Measurements from ENCODE around the gene NAV1.
"Not testable (repeated sequence)": the region's sequence is repeated elsewhere in the genome, so short reads cannot be mapped to it uniquely, and the experiment has no call there.

NAV1 gene

DNA sequence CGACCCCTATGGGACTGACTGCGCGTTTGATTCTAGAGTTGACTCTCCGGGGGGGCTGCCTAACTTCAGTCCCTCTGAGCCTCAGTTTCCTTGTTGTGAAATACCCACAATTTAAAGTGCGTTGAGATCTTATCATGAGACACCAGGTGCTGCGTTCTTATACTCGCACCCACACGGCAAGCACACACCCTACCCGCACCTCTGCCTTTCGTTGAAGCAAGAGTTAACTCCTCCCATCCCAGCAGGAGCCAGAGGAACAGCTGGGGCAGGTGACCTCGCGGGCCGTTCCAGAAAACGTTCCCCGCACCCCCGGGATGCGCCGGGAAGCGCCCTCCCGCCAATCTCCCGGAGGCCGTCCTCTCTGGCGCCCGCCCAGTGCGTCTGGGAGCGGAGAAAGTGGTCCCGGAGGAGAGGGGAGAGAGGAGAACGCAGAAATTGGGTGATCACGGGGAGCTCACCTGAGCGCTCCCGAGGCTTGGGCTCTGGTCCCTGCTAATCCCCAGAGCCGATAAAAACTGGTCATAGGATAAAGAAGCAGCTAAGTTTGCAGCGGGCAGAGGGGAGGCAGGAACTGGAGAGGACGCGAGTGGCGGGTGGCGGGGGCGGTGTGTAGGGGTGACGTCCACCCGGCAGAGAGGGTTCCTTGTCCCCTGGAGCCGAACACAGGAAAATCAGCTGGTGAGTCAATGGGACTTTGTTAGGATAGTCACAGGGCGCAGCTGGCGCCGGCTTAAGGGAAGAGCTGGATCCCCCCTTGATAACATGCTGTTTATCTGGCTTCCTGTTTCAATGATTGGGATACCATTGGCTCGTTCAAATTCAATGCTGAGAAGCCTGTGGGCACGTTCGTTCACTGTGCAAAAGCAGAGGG lies 869 bp downstream of the NAV1 start:
- intact Hi-C loops (cut with micrococcal nuclease), result loop anchor here (5.0 to 10.0 kb wide), 3 partner anchors 253 to 435 kb away; no protein-coding TSS in a partner anchor
- Mint-ChIP-seq H3K4me3 (peak overlapping the region; percentile 66), H3K27me3 (peaks cover 23% of the 10 kb centered on the region)

GRCh38 chr1:201540846-201541735 lies 2.2 kb downstream of the NAV1 start:
- Mint-ChIP-seq H3K4me1 (ENCODE audit: low read depth) (peaks cover 87% of the 10 kb centered on the region), H3K36me3 (ENCODE audit: low read depth) (no peaks in the 10 kb centered on the region), H3K27me3 (peaks cover 23% of the 10 kb centered on the region), H3K27ac (no peak overlapping the region), H3K9me3 (no peaks in the 10 kb centered on the region), H3K4me3 (no peak overlapping the region)
- intact Hi-C loops (cut with micrococcal nuclease), result loop anchor here (5.0 kb wide), 1 partner anchor 341 kb away; no protein-coding TSS in a partner anchor

More for the DNA sequence above, 869 bp downstream of the NAV1 start:
- Mint-ChIP-seq H3K9me3 (no peaks in the 10 kb centered on the region), H3K36me3 (ENCODE audit: low read depth) (no peaks in the 10 kb centered on the region), H3K4me1 (ENCODE audit: low read depth) (peaks cover 90% of the 10 kb centered on the region), H3K27ac (peak overlapping the region; percentile 52)

- Mint-ChIP-seq H3K9me3 (no peaks in the 10 kb centered on the region), H3K27me3 (peaks cover 23% of the 10 kb centered on the region), H3K4me1 (ENCODE audit: low read depth) (peaks cover 80% of the 10 kb centered on the region), H3K27ac (peak overlapping the region; percentile 16), H3K4me3 (no peak overlapping the region), H3K36me3 (ENCODE audit: low read depth) (no peaks in the 10 kb centered on the region)
- intact Hi-C loops (cut with micrococcal nuclease), result loop anchor here (5.0 kb wide), 1 partner anchor 340 kb away; no protein-coding TSS in a partner anchor
Observed at GRCh38 chr1:201542309-201543035, 3.5 kb downstream of the NAV1 start.

GRCh38 chr1:201543871-201544642 lies 5.1 kb downstream of the NAV1 start:
- intact Hi-C loops (cut with micrococcal nuclease), result loop anchor here (5.0 kb wide), 1 partner anchor 338 kb away; no protein-coding TSS in a partner anchor

DNA sequence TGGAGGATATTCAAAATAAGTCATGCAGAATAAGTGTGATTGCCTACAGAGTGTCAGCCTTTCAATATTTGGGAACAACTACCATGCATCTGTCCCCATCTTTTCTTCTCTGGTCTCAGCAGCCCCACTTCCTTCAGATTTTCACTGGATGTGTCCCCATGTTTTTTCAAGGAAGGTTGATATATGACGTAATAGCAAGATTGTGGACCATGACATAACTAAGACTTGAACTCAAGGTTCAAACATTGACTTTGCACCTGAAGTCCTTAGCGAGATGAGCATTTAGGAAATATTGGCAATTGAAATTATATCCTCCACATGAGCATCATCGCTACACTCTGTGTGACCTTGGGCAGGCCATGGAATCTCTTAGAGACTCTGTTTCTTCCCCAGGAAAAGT lies 5.8 kb downstream of the NAV1 start:
- no peak overlapping the region for H3K27ac Mint-ChIP-seq
- H3K27me3 Mint-ChIP-seq, result peaks cover 4% of the 10 kb centered on the region
- no peaks in the 10 kb centered on the region for H3K9me3 Mint-ChIP-seq
- H3K36me3 Mint-ChIP-seq (ENCODE audit: low read depth), result no peaks in the 10 kb centered on the region
- H3K4me3 Mint-ChIP-seq, result no peak overlapping the region
- H3K4me1 Mint-ChIP-seq (ENCODE audit: low read depth), result peaks cover 62% of the 10 kb centered on the region
- intact Hi-C loops (cut with micrococcal nuclease), result loop anchor here (5.0 kb wide), 1 partner anchor 338 kb away; no protein-coding TSS in a partner anchor

More at GRCh38 chr1:201543871-201544642, 5.1 kb downstream of the NAV1 start:
- peaks cover 10% of the 10 kb centered on the region for H3K27me3 Mint-ChIP-seq
- H3K9me3 Mint-ChIP-seq, result no peaks in the 10 kb centered on the region
- peaks cover 68% of the 10 kb centered on the region for H3K4me1 Mint-ChIP-seq (ENCODE audit: low read depth)
- H3K4me3 Mint-ChIP-seq, result no peak overlapping the region
- no peak overlapping the region for H3K27ac Mint-ChIP-seq
- no peaks in the 10 kb centered on the region for H3K36me3 Mint-ChIP-seq (ENCODE audit: low read depth)

GRCh38 chr1:201545851-201546492 lies 7.0 kb downstream of the NAV1 start:
- no peaks in the 10 kb centered on the region for H3K9me3 Mint-ChIP-seq
- intact Hi-C loops (cut with micrococcal nuclease), result no loop called here
- no peaks in the 10 kb centered on the region for H3K27me3 Mint-ChIP-seq
- peaks cover 54% of the 10 kb centered on the region for H3K4me1 Mint-ChIP-seq (ENCODE audit: low read depth)
- H3K4me3 Mint-ChIP-seq, result no peak overlapping the region
- no peaks in the 10 kb centered on the region for H3K36me3 Mint-ChIP-seq (ENCODE audit: low read depth)
- no peak overlapping the region for H3K27ac Mint-ChIP-seq

DNA sequence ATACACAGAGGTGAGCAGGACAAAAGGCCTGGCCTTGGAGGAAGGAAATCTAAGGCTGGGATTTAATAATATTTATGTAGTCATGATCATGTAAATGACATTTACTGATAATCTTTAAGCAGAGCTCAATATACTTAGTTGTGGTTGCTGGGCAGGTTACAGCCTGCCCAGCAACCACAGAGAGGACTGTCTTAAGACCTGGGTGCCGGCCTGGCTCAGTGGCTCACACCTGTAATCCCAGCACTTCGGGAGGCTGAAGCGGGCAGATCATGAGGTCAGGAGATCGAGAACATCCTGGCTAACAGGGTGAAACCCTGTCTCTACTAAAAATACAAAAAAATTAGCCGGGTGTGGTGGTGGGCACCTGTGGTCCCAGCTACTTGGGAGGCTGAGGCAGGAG lies 10.6 kb downstream of the NAV1 start:
- H3K9me3 Mint-ChIP-seq; H3K27me3 Mint-ChIP-seq; intact Hi-C loops (cut with micrococcal nuclease); H3K4me3 Mint-ChIP-seq; H3K36me3 Mint-ChIP-seq (ENCODE audit: low read depth); H3K27ac Mint-ChIP-seq: not testable (repeated sequence)
- H3K4me1 Mint-ChIP-seq (ENCODE audit: low read depth), result peaks cover 55% of the 10 kb centered on the region

DNA sequence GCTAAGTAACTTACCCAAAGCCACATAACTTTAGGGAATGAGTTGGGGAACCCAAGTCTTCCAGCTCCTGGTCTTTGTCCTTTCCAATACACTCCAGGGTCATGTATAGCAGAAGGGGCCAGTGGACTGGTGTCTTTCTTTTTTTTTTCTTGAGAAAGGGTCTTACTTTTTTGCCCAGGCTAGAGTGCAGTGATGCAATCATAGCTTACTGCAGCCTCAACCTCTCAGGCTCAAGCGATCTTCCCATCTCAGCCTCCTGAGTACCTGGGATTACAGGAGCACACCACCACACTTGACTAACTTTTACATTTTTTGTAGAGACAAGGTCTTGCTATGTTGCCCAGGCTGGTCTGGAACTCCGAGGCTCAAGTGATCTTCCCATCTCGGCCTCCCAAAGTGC lies 12.2 kb downstream of the NAV1 start:
- peak overlapping the region; percentile 73 for H3K27ac Mint-ChIP-seq
- no peak overlapping the region for H3K4me3 Mint-ChIP-seq
- intact Hi-C loops (cut with micrococcal nuclease), result no loop called here
- peaks cover 5% of the 10 kb centered on the region for H3K27me3 Mint-ChIP-seq
- H3K9me3 Mint-ChIP-seq, result no peaks in the 10 kb centered on the region
- no peaks in the 10 kb centered on the region for H3K36me3 Mint-ChIP-seq (ENCODE audit: low read depth)
- H3K4me1 Mint-ChIP-seq (ENCODE audit: low read depth), result peaks cover 46% of the 10 kb centered on the region

- Mint-ChIP-seq H3K27ac (peak overlapping the region; percentile 73), H3K4me3 (no peak overlapping the region), H3K36me3 (ENCODE audit: low read depth) (no peaks in the 10 kb centered on the region), H3K9me3 (no peaks in the 10 kb centered on the region), H3K4me1 (ENCODE audit: low read depth) (peaks cover 52% of the 10 kb centered on the region), H3K27me3 (peaks cover 6% of the 10 kb centered on the region)
- intact Hi-C loops (cut with micrococcal nuclease), result no loop called here
Observed at GRCh38 chr1:201551877-201552731, 13.2 kb downstream of the NAV1 start.

DNA sequence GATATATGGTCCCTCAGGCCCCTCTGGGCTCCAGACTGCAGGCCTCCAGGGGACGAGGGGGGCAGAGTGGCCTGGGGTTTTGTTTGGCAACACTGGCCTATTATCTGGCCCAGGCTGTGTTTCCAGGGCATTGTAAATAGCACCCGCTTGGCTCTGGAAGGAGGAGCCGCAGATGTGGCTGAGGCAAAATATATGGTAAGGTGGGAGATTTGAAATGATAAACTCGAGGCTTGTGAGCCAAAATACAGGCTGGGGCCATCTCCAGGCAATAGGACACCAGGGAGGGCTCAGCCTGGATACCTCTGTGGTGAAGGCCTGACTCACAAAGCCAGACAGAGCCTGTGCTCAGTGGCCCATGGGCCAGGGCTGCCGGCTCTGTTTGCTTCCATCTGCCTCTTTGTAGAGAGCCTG lies 14.0 kb downstream of the NAV1 start:
- Mint-ChIP-seq H3K4me3 (no peak overlapping the region), H3K27ac (peak overlapping the region; percentile 73), H3K4me1 (ENCODE audit: low read depth) (peaks cover 52% of the 10 kb centered on the region), H3K9me3 (no peaks in the 10 kb centered on the region), H3K27me3 (peaks cover 9% of the 10 kb centered on the region), H3K36me3 (ENCODE audit: low read depth) (no peaks in the 10 kb centered on the region)
- intact Hi-C loops (cut with micrococcal nuclease), result no loop called here

- intact Hi-C loops (cut with micrococcal nuclease), result no loop called here
- Mint-ChIP-seq H3K4me3 (no peak overlapping the region), H3K4me1 (ENCODE audit: low read depth) (peaks cover 52% of the 10 kb centered on the region), H3K36me3 (ENCODE audit: low read depth) (no peaks in the 10 kb centered on the region), H3K27ac (peak overlapping the region; percentile 13), H3K27me3 (peaks cover 10% of the 10 kb centered on the region), H3K9me3 (no peaks in the 10 kb centered on the region)
Observed at GRCh38 chr1:201553496-201554189, 14.7 kb downstream of the NAV1 start.

Measured in dendritic cell treated with granulocyte-macrophage colony-stimulating factor and Interleukin-4, amounts not matched to agents 40 ng/mL and 50 ng/mL, for 4 days (primary cell).